GM04503 (cell line): ENCODE data around the gene CCNY.

Experiments used
- DNase-seq: peaks from one replicate; pipeline ENCODE4 v3.0.0-alpha.2; 2012; ENCODE audit warnings: low read depth

Gene CCNY

DNA sequence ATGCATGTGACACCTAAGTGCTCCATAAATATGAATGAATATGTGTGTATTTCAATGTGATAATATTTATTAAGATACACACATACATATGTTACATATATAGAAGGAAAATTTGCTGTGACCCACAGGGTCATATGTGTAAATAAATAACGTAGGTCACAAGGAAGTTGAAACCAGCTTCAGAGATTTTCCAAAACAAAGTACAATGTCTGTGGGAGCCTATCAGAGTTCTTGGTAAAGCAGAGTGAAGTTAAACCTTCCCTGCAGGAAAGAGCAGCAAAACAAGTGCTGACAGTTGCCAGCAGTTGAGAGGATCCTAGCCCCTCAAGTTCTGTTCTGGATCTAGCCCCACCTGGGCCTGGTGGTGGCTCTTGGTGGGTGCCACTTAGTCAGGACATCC lies 91.2 kb downstream of the CCNY start:
- no peak for DNase-seq

DNA sequence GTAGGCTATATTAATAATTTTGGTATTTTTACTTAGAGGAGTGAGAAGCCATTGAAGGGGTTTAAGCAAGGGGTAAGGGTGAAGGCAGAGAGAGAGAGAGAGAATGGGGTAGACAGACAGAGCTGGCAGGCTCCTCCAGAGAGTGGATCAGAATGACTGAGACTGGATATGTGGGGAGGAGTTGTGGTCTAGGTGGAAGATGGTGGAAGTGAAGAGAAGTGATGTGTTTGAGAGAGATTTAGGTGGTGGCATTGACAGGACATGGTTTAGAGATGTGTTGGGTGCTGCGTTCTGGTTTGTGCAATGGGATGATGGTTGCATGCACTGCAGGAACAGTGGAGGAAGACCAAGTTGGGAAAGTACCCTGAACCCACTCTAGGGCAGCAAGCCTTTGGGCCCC lies 92.2 kb downstream of the CCNY start:
- DNase-seq = no peak

DNA sequence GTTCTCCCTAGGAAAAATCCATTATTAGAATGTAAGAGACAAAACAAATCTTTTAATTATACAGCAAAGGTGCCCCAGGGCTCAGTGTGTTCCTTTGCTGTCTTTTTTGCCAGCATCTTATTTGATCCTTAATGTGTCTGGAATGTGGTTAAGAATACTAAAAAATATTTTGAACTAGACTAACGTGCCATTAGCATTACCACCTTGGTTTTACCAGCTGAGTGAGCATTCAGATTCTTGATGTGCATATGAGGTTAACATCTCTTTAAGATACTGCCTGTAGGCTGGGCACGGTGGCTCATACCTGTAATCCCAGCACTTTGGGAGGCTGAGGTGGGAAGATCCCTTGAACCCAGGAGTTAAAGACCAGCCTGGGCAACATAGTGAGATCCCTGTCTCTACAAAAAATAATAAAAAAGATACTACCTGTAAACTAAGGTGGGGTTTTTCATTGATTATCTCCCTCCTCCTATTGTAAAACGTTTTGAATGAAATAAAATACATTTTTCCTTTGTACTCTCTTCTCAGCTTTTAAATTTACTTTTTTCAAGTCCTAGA lies 96.6 kb downstream of the CCNY start:
- DNase-seq = no peak

DNA sequence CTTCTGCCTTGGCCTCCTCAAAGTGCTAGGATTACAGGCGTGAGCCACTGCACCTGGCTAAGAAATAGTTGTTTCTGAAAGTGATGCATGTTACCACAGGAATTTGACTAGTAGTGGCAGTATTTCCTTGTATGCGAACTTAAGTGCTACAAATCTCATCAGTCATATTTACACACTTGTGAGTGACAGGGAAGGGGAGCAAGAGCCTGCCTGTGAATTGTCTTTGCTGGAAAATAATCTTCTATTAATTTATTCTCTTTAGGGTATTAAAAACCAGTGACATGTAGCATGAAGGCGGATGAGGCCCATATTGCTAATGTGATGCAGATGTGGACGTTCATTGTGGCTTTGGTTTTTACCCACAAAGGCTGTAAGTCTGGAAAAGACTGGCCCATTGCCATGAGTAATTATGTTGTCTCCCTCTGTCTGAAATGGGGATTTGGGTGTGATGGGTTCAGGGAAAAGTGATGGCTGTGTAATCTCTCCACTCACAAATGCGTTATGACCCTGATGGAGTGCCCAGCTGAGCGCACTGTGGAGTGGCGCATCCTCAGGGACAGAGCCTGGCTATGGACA lies 97.6 kb downstream of the CCNY start:
- peak; percentile 61 for DNase-seq

DNA sequence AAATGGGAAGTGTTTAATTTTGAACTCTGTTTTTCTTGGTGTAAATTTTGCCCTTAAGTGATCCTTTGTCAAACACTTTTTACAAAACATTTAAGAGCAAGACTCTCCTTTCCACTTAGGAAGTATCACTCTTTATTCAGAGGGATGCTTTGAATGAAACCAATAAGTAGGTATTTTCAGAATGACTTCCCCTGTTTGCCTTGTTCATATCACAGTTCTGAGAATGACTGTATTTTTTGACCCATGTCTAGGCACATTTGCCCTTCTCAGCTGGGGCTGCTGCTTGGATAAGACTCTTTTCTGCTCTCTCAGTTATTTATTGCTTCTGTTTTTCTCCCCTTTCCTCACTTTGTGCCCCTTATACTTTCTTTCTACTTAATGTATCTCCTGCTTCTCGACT lies 98.2 kb downstream of the CCNY start:
- no peak for DNase-seq

DNA sequence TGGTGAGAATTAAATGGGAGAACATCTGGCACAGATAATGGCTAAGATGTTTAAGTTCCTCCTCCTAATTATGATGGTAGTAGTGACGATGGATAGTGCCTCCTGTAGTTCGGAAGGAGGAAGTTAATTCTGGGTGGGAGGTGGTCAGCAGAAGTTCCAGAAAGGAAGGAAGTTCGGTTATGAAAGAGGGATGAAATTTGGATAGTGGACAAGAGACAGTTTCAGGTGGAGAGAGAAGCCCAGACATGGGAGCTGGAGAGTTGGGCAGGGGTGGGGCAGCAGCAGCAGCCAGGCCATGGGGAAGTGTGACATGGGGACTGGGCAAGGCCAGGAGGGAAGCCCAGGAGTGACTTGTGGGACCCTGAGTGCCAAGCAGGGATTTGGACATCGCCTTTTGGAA lies 99.5 kb downstream of the CCNY start:
- no peak for DNase-seq

DNA sequence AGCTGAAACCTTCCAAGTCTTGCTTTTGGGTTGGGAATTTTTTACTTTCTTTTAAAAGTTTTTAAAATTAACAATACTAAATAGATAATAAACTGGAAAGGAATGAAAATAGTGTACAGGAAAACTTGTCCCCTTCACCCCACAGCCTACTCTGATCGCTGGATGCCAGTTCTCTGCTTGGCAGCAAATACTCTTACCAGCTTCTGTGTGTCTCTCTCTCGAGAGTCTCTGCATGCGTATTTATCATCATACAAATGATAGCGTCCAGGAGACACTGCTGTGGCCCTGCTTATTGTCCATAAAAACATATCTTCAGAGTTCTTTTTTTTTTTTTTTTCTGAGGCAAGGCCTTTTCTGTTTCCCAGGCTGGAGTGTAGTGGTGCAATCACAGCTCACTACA lies 101.5 kb downstream of the CCNY start:
- DNase-seq = no peak

DNA sequence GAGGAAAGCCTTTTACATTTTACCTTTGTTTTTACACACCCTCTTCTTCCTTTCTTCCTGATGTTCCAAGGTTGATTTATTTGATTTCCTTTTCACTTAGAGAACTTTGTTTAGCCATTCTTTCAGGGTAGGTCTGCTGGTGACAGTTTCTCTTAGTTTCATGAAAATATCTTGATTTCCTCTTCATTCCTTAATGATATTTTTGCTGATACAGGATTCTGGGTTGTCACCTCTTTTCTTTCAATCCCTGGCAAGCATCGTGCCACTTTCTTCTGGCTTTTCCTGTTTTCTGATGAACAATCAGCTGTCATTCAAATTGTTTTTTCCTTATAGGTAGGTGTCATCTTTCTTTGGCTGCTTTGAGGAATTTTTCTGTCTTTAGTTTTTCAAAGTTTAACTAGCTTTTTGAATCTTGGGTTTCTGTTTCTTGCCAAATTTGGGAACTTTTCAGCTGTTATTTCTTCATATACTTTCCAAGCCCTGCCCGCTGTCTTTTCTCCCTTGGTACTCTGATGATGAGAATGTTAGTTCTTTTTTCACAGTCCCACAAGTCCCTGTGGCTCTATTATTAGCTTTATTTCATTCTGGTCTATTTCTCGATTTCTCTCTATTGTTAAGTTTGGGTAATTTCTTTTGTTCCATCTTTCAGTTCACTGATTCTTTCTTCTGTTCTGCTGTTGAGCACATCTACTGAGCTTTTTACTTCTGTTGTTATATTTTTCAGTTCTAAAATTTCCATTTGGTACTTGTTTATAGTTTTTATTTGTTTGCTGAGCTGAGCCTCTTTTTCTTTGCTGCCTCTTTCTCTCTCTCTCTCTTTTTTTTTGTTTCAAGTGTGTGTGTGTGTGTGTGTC lies 102.6 kb downstream of the CCNY start:
- no peak for DNase-seq

DNA sequence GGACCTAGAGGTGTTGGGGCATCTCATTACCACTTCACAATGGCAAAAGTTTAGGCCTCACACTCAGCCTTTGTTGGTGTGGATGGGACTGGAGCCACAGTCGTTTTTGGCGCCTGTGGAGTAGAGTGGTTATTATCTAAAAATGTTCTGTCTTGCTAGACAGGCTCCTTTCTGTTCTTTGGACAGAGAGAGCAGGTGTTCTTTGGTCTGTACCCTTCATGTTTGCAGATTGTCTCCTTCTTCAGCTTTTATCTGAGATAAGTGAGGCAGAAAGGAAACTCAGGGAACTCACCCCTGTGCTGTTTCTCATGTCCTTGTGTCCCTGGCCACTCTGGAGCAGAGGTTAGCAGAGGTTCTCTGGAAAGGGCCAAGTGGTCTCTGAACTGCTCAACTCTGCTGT lies 103.7 kb downstream of the CCNY start:
- no peak for DNase-seq

DNA sequence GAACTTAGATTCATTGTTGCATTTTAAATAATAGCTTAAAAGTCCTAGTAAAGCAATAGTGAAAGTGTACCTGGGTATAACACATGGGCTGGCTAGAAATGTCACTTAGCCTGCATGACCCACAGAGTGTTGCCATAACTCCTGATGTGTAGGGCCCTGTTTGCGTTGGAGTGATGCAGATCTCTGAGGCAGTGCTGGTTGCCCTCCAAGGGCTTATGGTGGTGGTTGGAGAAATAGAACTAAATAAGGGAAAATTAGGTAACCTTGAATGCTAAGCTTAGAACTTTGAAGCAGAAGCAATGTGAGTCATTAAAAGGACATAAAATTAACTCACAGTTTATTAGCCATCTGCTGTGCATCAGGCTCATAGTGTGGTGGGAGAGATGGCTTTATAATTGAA lies 105.7 kb downstream of the CCNY start:
- DNase-seq = no peak

DNA sequence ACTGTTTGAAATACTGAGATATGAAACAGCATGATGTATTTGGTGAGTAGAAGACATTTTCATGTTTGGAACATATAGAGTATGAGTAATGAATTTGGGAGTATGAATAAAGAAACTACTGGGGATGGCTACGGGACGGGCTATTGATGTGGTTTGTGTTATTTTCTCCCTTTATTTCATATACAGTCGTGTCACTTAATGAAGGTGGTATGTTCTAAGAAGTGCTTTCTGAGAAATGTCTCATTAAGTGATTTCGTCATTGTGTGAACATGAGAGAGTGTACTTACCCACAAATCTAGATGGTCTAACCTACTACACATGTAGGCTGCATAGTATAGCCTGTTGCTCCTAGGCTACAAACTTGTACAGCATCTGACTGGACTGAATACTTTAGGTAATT lies 106.3 kb downstream of the CCNY start:
- DNase-seq = no peak

DNA sequence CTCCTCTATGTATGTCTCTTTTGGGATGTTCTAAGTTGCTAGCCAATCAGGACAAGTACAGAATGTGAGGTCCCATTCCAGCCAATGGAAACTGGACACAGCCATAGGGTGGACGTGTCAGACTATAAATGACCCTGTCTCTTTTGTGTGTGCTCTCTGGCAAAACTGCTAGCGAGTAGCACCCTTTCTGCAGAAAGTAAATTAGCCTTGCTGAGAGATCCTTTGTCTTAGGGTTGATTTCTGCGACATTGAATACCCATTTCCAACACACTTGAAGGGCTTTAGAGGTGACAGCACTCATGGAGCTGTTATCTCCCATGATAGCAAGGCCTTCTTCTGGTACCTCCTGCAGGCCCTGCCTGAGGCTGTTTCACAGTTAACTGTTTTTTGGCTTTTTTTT lies 107.5 kb downstream of the CCNY start:
- no peak for DNase-seq

DNA sequence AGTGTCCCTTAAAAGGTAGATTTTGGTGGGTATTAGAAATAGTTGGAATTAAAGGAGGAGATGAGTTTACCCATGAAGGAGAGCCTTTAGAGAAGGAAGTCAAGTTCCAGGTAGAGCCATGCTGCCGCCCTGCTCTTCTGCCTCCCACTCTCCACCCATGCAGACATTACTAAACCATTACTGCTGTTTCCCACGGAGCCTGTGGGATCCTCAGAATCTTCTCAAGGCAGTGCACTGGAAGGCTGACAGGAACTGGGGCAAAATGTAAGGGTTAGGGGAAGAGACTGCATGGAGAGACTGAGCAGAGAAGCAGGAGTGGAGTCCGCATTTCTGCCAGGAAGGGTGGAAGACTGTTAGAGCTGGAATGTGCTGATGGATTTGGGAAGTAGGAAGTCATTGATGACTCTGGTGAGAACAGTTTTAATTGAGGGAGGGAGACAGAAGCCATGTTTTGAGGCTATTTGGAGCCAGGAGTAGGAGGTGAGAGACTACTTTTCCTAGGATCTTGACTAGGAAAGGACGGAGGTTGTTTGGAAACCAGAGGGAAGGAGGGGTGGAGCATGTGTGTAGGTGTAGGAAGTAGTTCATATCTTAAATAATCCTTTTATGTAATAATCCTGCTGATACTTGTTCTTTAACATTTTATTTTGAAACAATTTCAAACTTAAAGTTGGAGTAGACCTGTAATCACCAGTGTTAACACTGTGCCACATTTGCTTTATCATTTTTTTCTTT lies 109.0 kb downstream of the CCNY start:
- DNase-seq = no peak

DNA sequence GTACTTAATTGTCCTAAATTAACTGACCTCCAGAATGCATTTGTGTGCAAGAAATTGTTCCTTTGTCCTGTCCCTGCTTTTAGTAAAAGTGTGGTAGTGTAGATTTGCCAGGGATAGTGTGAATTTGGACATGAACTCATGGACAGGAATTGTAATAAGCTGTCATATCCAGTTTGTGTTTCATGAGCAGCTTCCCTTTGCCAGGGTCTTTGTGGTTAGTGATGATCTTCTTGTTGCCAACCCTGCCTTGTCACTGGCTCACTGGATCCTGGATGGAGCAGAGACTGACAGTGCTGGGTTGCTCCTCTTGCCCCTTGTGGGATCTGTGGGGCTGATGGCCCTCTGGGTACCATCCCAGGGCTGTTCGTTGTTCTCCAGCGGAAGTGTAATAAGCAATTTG lies 110.1 kb downstream of the CCNY start:
- no peak for DNase-seq

DNA sequence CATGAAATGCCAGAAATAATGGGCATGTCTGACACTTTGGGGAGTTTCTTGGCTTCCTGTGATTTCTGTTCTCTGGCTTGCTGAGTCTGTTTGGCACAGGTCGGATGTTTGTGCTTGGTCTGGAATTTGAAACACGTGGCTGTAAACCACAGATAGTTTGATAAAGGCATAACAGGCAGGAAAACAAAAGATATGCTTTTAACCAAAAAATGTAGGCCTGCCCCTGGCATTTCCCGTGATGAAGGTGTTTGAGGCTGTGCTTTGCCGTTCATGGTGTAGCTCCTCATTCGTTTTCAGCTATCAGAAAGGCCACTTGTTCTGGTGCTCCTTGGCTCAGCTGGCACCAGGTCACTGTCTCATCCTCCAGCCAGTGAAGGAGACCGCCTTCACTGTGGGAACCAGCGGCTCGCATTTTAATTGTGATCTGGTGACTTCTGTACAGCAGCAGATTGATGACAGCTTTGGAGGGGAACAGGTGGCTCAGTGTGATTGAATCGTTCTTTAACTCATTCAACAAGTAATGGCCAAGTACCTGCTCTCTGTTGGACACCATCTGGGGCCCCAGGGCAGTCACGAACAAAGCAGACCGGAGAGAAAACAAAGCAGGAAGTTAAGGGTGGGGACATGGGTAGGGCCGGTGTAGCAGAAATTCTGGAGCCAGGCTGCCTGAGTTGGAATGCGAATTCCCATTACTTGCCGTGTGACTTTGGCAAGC lies 111.5 kb downstream of the CCNY start:
- peak; percentile 41 for DNase-seq

DNA sequence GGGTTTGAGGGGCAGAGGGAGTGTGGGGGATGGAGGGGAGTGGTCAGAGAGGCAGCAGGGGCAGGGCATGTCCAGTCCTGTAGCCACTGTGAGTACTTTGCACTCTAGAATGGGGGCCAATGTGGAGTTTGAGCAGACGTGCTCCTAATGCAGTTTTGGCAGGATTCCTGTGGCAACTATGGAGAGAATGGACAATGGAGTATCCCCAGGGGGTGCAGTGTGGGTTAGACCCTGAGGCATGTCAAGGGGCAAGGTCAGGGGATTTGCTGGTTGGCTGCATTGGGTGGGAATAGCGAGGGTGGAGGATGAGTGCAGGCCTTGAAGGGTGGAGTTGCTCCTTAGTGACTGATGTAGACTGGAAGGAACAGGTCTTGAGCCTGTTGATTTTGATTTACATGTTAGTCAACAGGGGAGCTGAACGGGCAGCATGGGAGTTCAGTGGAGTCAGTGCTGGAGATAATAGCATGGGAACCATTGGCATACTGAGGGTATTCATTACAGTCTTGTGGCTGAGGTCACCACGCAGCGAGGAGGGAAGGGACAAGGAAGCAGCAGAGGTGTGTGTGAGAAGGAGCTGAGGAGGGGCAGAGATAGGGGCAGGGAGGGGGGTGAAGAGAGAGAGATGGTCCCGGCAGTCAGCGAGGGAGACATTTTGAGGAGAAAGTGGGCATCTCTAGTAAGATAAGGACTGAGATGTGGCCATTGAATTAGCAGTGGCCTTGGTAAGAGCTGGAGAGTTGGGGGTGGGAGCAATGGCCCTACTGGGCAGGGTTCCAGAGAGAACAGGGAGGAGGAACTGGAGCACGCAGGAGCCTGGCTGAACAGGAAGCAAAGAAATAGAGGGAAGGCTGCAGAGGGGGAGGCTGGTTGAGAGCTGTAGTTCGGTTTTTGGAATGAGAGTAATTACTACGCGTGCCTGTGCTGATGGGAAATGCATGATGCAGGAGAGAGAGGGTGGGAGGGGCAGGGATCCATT lies 112.7 kb downstream of the CCNY start:
- no peak for DNase-seq

DNA sequence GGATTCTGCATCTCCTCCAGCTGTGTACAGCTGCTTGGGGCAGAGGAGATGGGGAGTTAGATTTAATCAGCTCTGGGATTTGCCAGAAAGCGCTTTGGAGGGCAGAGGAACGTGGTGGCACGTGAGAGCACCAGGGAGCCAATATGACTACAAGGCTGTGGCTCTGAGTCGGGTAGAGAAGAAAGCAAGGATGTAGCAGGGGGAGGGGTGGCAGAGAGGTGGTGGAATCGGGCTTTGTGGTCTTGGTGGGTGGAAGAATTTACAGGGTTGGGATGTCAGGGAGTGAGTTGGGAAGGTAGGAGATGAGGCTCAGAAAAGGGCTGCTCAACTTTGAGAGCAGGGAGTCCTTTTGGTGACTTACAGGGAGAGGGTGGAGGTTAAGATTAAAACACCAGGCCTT lies 113.6 kb downstream of the CCNY start:
- DNase-seq = no peak

DNA sequence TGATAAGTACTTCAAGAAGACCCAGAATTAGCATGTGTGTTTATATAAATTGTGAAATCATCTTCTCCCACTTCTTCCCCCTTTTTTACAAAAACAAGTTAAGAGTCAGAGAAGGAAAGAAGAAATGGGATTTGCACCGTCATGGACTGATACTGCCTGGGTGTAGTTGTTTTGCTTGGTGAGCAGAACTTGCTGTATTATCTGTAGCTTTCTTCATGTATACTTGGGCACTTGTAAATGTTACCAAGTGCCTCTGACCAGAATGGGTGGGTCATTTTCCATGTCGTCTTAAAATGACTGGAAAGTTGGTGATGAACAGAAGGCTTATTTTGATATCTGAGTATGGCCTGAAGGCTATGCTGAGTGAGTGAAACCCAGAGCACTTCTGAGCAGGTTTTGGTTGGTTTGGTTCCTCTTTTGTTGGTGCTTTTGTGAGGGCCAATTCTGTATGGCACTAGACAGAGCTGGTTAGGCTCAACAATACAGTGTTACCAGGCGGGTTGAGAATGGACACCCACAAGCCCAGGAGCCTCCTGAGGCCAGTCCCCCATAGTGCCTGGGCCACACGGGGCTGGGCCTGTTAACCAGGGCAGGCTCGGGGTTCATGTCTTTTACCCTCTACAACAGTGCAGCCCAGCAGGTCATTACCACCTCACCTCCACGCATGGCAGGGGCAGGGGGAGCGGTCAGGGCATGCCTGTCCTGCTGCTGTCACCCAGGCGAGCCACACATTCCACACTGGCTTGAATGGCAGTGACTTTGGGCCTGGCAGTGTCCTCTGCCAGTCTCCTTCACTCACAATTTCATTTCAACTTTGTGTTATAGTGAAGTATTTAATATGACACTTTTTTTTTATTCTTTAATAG lies 115.1 kb downstream of the CCNY start:
- no peak for DNase-seq

DNA sequence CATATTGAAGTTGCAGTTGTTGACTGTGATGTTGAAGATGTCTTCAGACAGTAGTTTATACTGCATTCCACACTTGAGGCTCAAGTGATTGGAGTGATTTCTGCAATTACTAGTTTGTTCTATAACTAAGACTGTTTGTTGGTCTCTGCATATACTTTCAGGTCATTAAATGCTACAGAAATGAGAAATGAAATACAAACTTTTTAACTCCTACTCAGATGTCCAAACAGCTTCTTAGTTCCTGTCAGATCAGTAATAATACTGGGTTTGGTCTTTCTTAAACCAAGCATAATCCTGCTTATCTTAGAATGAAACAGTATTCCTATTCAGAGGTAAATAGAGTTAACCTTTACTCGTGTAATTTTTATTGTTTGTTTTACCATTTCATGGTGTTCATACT lies 115.9 kb downstream of the CCNY start:
- no peak for DNase-seq

DNA sequence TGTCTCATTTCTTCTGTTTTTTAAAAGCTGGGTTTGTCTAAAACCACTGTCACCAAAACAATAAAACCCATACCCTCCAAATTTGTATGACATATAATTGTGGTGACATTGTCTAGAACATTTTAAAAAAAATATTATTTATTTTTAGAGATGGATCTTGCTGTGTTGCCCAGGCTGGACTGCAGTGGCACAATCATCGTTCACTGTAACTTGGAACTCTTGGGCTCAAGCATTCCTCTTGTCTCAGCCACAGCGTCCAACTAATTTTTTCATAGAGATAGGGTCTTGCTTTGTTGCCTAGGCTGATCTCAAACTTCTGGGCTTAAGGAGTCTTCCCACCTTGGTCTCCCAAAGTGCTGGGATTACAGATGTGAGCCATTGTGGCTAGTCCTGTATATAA lies 116.5 kb downstream of the CCNY start:
- no peak for DNase-seq
